GM21717 (cell line): ENCODE data around the gene PRDM9.
A peak's percentile ranks its signal among the peaks of the same experiment; 100 is the strongest.
"Not testable (repeated sequence)": the region's sequence is repeated elsewhere in the genome, so short reads cannot be mapped to it uniquely, and the experiment has no call there.

Experiments used
- ATAC-seq: cut with Tn5 transposase; IDR thresholded peaks from one replicate; pipeline ENCODE4 v1.9.1; 2021; ENCODE audit warnings: mild to moderate bottlenecking, moderate library complexity; ENCODE audit not compliant: unreplicated experiment

The PRDM9 gene

DNA sequence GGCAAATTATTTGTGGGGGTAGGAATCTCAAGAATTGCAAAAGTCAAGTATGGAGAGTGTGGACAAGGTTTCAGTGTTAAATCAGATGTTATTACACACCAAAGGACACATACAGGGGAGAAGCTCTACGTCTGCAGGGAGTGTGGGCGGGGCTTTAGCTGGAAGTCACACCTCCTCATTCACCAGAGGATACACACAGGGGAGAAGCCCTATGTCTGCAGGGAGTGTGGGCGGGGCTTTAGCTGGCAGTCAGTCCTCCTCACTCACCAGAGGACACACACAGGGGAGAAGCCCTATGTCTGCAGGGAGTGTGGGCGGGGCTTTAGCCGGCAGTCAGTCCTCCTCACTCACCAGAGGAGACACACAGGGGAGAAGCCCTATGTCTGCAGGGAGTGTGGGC, 19.2 kb downstream of the PRDM9 start:
- not testable (repeated sequence) for ATAC-seq

DNA sequence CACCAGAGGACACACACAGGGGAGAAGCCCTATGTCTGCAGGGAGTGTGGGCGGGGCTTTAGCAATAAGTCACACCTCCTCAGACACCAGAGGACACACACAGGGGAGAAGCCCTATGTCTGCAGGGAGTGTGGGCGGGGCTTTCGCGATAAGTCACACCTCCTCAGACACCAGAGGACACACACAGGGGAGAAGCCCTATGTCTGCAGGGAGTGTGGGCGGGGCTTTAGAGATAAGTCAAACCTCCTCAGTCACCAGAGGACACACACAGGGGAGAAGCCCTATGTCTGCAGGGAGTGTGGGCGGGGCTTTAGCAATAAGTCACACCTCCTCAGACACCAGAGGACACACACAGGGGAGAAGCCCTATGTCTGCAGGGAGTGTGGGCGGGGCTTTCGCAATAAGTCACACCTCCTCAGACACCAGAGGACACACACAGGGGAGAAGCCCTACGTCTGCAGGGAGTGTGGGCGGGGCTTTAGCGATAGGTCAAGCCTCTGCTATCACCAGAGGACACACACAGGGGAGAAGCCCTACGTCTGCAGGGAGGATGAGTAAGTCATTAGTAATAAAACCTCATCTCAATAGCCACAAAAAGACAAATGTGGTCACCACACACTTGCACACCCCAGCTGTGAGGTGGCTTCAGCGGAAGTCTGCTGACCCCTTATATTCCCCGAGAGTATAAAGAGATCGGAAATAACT, 20.0 kb downstream of the PRDM9 start:
- ATAC-seq, result not testable (repeated sequence)

DNA sequence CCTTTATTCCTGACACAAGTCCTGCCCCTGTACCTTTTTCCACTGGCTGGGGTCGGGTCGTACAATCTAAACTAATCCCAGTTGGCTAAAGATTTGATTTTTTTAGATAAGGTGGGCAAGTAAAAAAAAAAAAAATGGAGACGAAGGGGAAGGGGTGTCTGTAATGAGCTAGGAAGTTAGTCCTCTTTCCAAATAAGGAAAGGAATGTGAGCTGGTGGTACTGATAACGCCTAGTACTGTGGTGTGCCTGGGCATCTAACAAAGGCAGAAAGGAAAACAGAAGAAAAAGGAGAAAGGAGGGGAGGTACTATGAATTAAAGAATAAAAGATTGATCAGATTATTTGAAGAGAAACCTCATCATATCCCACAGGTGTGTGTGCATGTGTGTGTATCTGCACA, 21.3 kb downstream of the PRDM9 start:
- ATAC-seq, result no peak

DNA sequence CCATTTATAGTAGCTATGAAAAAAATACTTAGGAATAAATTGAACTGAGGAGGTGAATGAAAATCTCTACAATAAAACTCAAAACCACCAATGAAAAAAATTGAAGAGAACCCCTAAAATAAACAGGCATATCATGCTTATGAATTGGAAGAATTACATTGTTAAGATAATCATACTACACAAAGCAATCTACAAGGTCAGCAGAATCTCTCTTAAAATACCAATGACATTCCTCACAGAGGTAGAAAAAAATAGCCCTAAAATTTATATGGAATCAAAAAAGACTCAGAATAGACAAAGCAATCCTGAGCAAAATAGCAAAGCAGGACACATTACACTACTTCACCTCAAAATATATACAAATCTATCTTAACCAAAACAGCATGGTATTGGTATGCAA, 23.2 kb downstream of the PRDM9 start:
- ATAC-seq, result no peak

DNA sequence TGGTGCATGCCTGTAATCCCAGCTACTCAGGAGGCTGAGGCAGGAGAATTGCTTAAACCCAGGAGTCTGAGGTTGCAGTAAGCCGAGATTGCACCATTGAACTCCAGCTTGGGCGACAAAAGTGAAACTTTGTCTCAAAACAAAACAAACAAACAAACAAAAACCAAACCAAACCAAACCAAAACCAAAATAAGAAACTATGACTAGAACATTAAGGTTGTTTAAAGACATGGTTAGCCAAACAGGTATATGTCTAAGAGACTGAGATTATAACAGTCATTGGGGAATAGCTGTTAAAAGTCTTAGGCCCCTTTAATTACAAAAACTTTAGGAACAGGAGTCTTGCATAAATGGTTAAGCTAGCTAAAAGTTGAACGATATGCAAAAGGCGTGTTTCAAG, 63.6 kb downstream of the PRDM9 start:
- peak; percentile 82 for ATAC-seq
